SK-N-SH treated with all-trans-retinoic acid at 6 μM for 48 hours (cell line): ENCODE data around the gene PROC.

Source experiments
- ATAC-seq: fragments of 200-7000 bp; cut with Tn5 transposase; 3 replicates; pipeline ENCODE4 v1.9.1; 2020; ENCODE audit warnings: mild to moderate bottlenecking, moderate library complexity
- ARNTL ChIP-seq: fragments of 450-650 bp; formaldehyde crosslinking; IDR thresholded peaks from 2 replicates; pipeline ENCODE4 v1.5.0; 2020; ENCODE audit warnings: low read depth, mild to moderate bottlenecking, moderate library complexity, borderline replicate concordance
- BACH2 ChIP-seq: fragments of 250-450 bp; sonication (Bioruptor Pico); IDR thresholded peaks from 2 replicates; pipeline ENCODE4 v1.9.0; 2021; ENCODE audit warnings: mild to moderate bottlenecking, borderline replicate concordance
- CREB5 ChIP-seq: fragments of 250-450 bp; sonication (Bioruptor Pico); IDR thresholded peaks from 2 replicates; pipeline ENCODE4 v1.5.1; 2020; ENCODE audit warnings: low read depth, mild to moderate bottlenecking, moderate library complexity
- CSDC2 ChIP-seq: fragments of 250-450 bp; sonication (Bioruptor Pico); IDR thresholded peaks from 2 replicates; pipeline ENCODE4 v1.5.0; 2020; ENCODE audit warnings: mild to moderate bottlenecking, moderate library complexity
- CSRNP3 ChIP-seq: fragments of 250-450 bp; sonication (Bioruptor Pico); IDR thresholded peaks from 2 replicates; pipeline ENCODE4 v1.5.1; 2021; ENCODE audit warnings: mild to moderate bottlenecking, moderate library complexity
- ESRRG ChIP-seq: fragments of 250-450 bp; sonication (Bioruptor Pico); IDR thresholded peaks from 2 replicates; pipeline ENCODE4 v1.6.1; 2021; ENCODE audit warnings: mild to moderate bottlenecking
- GLIS3 ChIP-seq: fragments of 250-450 bp; sonication (Bioruptor Pico); IDR thresholded peaks from 2 replicates; pipeline ENCODE4 v1.5.0; 2020; ENCODE audit warnings: mild to moderate bottlenecking, moderate library complexity
- ISL1 ChIP-seq: fragments of 250-450 bp; sonication (Bioruptor Pico); IDR thresholded peaks from 2 replicates; pipeline ENCODE4 v2.1.2; 2022; ENCODE audit warnings: mild to moderate bottlenecking, moderate library complexity
- OSR1 ChIP-seq: fragments of 250-450 bp; sonication (Bioruptor Pico); IDR thresholded peaks from 2 replicates; pipeline ENCODE4 v1.8.0; 2022; ENCODE audit warnings: moderate library complexity, mild to moderate bottlenecking, inconsistent platforms
- PATZ1 ChIP-seq: fragments of 250-450 bp; sonication (Bioruptor Pico); IDR thresholded peaks from 2 replicates; pipeline ENCODE4 v1.8.0; 2020; ENCODE audit warnings: mild to moderate bottlenecking, moderate library complexity, borderline replicate concordance
- POU6F1 ChIP-seq: fragments of 250-450 bp; sonication (Bioruptor Pico); IDR thresholded peaks from 2 replicates; pipeline ENCODE4 v1.8.0; 2021; ENCODE audit warnings: low read depth, mild to moderate bottlenecking, moderate library complexity, borderline replicate concordance
- PPARA ChIP-seq: fragments of 250-450 bp; sonication (Bioruptor Pico); IDR thresholded peaks from 2 replicates; pipeline ENCODE4 v1.5.0; 2020; ENCODE audit warnings: mild to moderate bottlenecking, borderline replicate concordance
- RARB ChIP-seq: fragments of 250-450 bp; sonication (Bioruptor Pico); IDR thresholded peaks from 2 replicates; pipeline ENCODE4 v1.8.0; 2021; ENCODE audit warnings: mild to moderate bottlenecking, moderate library complexity
- TCF4 ChIP-seq: fragments of 250-450 bp; sonication (Bioruptor Pico); IDR thresholded peaks from 2 replicates; pipeline ENCODE4 v1.8.0; 2021; ENCODE audit warnings: mild to moderate bottlenecking, moderate library complexity, borderline replicate concordance
- TOX ChIP-seq: fragments of 250-450 bp; sonication (Bioruptor Pico); IDR thresholded peaks from 2 replicates; pipeline ENCODE4 v1.8.0; 2021; ENCODE audit warnings: mild to moderate bottlenecking, moderate library complexity, borderline replicate concordance
- TSHZ2 ChIP-seq: fragments of 250-450 bp; sonication (Bioruptor Pico); IDR thresholded peaks from 2 replicates; pipeline ENCODE4 v1.5.0; 2020; ENCODE audit warnings: mild to moderate bottlenecking, moderate library complexity
- ZC3H10 ChIP-seq: fragments of 250-450 bp; sonication (Bioruptor Pico); IDR thresholded peaks from 2 replicates; pipeline ENCODE4 v1.5.1; 2021; ENCODE audit warnings: mild to moderate bottlenecking, moderate library complexity
- ZFP3 ChIP-seq: fragments of 250-450 bp; sonication (Bioruptor Pico); IDR thresholded peaks from 2 replicates; pipeline ENCODE4 v1.5.0; 2020; ENCODE audit warnings: mild to moderate bottlenecking, moderate library complexity
- ZFP30 ChIP-seq: fragments of 450-650 bp; formaldehyde crosslinking; IDR thresholded peaks from 2 replicates; pipeline ENCODE4 v1.5.0; 2022; ENCODE audit warnings: mild to moderate bottlenecking, moderate library complexity
- ZNF565 ChIP-seq: fragments of 450-650 bp; formaldehyde crosslinking; conservative IDR thresholded peaks from 2 replicates; pipeline ENCODE4 v1.5.0; 2020; ENCODE audit warnings: low read depth, mild to moderate bottlenecking, moderate library complexity
- ZNF70 ChIP-seq: fragments of 450-650 bp; formaldehyde crosslinking; IDR thresholded peaks from 2 replicates; pipeline ENCODE4 v1.5.0; 2020; ENCODE audit warnings: mild to moderate bottlenecking, moderate library complexity
- ZNF8 ChIP-seq: fragments of 450-650 bp; formaldehyde crosslinking; IDR thresholded peaks from 2 replicates; pipeline ENCODE4 v1.5.0; 2020; ENCODE audit warnings: mild to moderate bottlenecking, moderate library complexity

Gene PROC

GRCh38 chr2:127404466-127405254, 13.6 kb upstream of the PROC start:
- ATAC-seq = no peak

GRCh38 chr2:127405255-127405610, 13.0 kb upstream of the PROC start:
- ATAC-seq = no peak
- TF ChIP-seq ZC3H10 (CRISPR knock-in tag) (no peak), POU6F1 (no peak), ZFP30 (no peak)
- TF ChIP-seq, all 23 proteins: peak for 0

More at GRCh38 chr2:127404466-127405254, 13.6 kb upstream of the PROC start:
- TF ChIP-seq CREB5 (CRISPR knock-in tag) = no peak
- no peak for TF ChIP-seq ESRRG (CRISPR knock-in tag)
- TF ChIP-seq ZNF8 (CRISPR knock-in tag) = no peak
- TF ChIP-seq TOX = no peak
- TF ChIP-seq TSHZ2 (CRISPR knock-in tag) = no peak
- TF ChIP-seq GLIS3 = no peak
- no peak for TF ChIP-seq PPARA (CRISPR knock-in tag)
- TF ChIP-seq OSR1 (CRISPR knock-in tag) = no peak
- TF ChIP-seq ARNTL = no peak

GRCh38 chr2:127406454-127406853, 11.8 kb upstream of the PROC start:
- ATAC-seq = no peak

More at GRCh38 chr2:127406454-127406853, 11.8 kb upstream of the PROC start:
- TF ChIP-seq BACH2 (CRISPR knock-in tag) = no peak
- TF ChIP-seq GLIS3 = no peak
- no peak for TF ChIP-seq ISL1 (CRISPR knock-in tag)
- TF ChIP-seq OSR1 (CRISPR knock-in tag) = no peak
- TF ChIP-seq CREB5 (CRISPR knock-in tag) = no peak
- TF ChIP-seq TSHZ2 (CRISPR knock-in tag) = no peak
- no peak for TF ChIP-seq ZFP3 (CRISPR knock-in tag)
- TF ChIP-seq TCF4 (CRISPR knock-in tag) = no peak
- TF ChIP-seq CSRNP3 = no peak
- TF ChIP-seq ZNF70 (CRISPR knock-in tag) = no peak
- TF ChIP-seq ZNF8 (CRISPR knock-in tag) = no peak
- TF ChIP-seq RARB (CRISPR knock-in tag) = no peak
- TF ChIP-seq CSDC2 (CRISPR knock-in tag) = no peak
- TF ChIP-seq ZC3H10 (CRISPR knock-in tag) = no peak
- TF ChIP-seq TOX = no peak
- no peak for TF ChIP-seq ZNF565 (CRISPR knock-in tag)
- TF ChIP-seq POU6F1 = no peak
- no peak for TF ChIP-seq PATZ1 (CRISPR knock-in tag)
- no peak for TF ChIP-seq ZFP30
